Endothelial cell (in vitro differentiated cells): Measurements from ENCODE around the gene GLI2. TPM values are rescaled to one million over a fixed set of nuclear protein-coding genes. Genes with fewer than 3 reads are reported as not detected.

ENCODE experiments used
- DNase-seq: peaks from one replicate; pipeline ENCODE4 v3.0.0; 2021; ENCODE audit warnings: low spot score
- H3K27ac Mint-ChIP-seq: one replicate; pipeline ENCODE4 v1.8.0; 2021; ENCODE audit warnings: mixed read lengths, inconsistent platforms; ENCODE audit not compliant: unreplicated experiment
- H3K27me3 Mint-ChIP-seq: one replicate; pipeline ENCODE4 v1.8.0; 2021; ENCODE audit warnings: mild to moderate bottlenecking, moderate library complexity, mixed read lengths, inconsistent platforms; ENCODE audit not compliant: unreplicated experiment
- H3K36me3 Mint-ChIP-seq: one replicate; pipeline ENCODE4 v1.8.0; 2021; ENCODE audit warnings: mild to moderate bottlenecking, low read depth, mixed read lengths, inconsistent platforms; ENCODE audit not compliant: unreplicated experiment
- H3K4me1 Mint-ChIP-seq: one replicate; pipeline ENCODE4 v1.8.0; 2021; ENCODE audit warnings: mild to moderate bottlenecking, mixed read lengths, inconsistent platforms; ENCODE audit not compliant: unreplicated experiment
- H3K4me3 Mint-ChIP-seq: one replicate; pipeline ENCODE4 v1.8.0; 2021; ENCODE audit warnings: mild to moderate bottlenecking, mixed read lengths, inconsistent platforms; ENCODE audit not compliant: unreplicated experiment
- H3K9me3 Mint-ChIP-seq: one replicate; pipeline ENCODE4 v1.8.0; 2021; ENCODE audit warnings: mixed read lengths, inconsistent platforms; ENCODE audit not compliant: unreplicated experiment
- total RNA-seq: library from RNA; stranded (reverse); fragmentation: NEBNext Ultra II Directional; extraction: Animal tissue kit (Norgen Biotek cat#: 25700); gene quantifications from one replicate; pipeline ENCODE4 v1.2.1, GENCODE V29; 2021; ENCODE audit not compliant: unreplicated experiment
- TF ChIP-seq, protein P1 (sequence below): fragments of 200-600 bp; sonication (generic); IDR thresholded peaks from one replicate; pipeline ENCODE4 v1.5.0; 2021; ENCODE audit warnings: antibody characterized with exemption; ENCODE audit not compliant: unreplicated experiment

GLI2 gene
- total RNA-seq, 1 donor from 2014 or later, result 1.2 TPM

DNA sequence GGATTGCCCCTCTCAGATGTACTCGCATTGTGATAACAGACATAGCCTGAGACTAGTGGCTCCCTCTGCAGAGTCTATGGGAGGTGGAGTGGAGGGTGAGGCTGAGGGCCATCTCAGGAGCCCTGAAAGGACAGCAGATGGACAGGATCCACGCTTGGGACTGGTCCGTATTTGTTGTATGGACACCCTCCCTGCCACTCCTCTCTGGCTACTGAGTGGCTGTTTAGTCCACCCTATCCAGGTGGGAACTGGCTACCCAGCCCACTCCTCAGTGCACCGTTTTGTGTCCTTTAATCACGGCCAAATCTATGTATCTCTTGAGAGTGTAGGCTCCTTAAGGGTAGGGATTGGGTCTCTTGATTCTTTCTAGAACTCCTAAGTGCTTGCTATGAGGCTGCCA, 4.5 kb upstream of the GLI2 start:
- no peak for DNase-seq
- Mint-ChIP-seq H3K27ac (no peak overlapping the region), H3K9me3 (no peaks in the 10 kb centered on the region), H3K4me3 (no peak overlapping the region), H3K36me3 (no peaks in the 10 kb centered on the region), H3K4me1 (no peaks in the 10 kb centered on the region), H3K27me3 (peaks cover 6% of the 10 kb centered on the region)
- TF ChIP-seq, protein P1, sequence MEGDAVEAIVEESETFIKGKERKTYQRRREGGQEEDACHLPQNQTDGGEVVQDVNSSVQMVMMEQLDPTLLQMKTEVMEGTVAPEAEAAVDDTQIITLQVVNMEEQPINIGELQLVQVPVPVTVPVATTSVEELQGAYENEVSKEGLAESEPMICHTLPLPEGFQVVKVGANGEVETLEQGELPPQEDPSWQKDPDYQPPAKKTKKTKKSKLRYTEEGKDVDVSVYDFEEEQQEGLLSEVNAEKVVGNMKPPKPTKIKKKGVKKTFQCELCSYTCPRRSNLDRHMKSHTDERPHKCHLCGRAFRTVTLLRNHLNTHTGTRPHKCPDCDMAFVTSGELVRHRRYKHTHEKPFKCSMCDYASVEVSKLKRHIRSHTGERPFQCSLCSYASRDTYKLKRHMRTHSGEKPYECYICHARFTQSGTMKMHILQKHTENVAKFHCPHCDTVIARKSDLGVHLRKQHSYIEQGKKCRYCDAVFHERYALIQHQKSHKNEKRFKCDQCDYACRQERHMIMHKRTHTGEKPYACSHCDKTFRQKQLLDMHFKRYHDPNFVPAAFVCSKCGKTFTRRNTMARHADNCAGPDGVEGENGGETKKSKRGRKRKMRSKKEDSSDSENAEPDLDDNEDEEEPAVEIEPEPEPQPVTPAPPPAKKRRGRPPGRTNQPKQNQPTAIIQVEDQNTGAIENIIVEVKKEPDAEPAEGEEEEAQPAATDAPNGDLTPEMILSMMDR, result no peak

DNA sequence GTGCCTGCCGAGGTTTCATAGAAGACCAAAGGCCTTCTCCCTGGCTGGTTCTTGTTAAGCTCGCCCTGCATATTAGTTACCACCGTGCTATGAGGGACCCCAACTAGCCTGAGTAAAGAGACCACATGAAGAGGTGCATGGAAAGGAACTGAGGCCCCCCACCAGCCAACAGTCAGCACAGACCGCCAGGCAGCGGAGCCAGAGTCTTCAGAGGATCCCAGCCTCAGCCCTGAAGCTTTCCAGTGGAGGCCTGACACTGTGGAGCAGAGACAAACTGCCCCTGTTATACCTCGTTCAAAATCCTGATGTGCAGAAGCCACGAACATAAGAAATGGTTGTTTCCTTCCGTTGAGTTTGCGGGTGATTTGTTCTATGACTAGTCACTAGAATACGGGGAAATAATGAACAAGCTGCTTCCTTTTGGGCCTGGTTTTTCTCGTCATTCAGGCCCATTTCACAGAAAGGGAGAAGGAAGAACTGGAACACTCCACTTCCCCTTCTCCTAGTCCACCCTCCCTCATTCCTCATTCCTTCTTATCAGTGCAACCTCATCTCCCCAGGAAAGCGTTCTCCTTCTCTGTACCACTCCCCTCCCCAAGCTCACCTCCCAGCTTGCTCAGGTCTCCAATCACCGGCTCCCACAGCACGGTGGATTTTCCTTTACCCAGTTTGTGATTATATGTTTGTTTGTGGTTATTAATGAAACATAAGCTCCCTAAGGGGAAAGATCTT, 3.0 kb upstream of the GLI2 start:
- H3K4me3 Mint-ChIP-seq, result no peak overlapping the region
- H3K36me3 Mint-ChIP-seq, result no peaks in the 10 kb centered on the region
- H3K27me3 Mint-ChIP-seq, result peaks cover 10% of the 10 kb centered on the region
- no peak overlapping the region for H3K27ac Mint-ChIP-seq
- TF ChIP-seq, protein P1, result no peak
- no peaks in the 10 kb centered on the region for H3K9me3 Mint-ChIP-seq
- DNase-seq, result no peak
- H3K4me1 Mint-ChIP-seq, result peaks cover 2% of the 10 kb centered on the region

DNA sequence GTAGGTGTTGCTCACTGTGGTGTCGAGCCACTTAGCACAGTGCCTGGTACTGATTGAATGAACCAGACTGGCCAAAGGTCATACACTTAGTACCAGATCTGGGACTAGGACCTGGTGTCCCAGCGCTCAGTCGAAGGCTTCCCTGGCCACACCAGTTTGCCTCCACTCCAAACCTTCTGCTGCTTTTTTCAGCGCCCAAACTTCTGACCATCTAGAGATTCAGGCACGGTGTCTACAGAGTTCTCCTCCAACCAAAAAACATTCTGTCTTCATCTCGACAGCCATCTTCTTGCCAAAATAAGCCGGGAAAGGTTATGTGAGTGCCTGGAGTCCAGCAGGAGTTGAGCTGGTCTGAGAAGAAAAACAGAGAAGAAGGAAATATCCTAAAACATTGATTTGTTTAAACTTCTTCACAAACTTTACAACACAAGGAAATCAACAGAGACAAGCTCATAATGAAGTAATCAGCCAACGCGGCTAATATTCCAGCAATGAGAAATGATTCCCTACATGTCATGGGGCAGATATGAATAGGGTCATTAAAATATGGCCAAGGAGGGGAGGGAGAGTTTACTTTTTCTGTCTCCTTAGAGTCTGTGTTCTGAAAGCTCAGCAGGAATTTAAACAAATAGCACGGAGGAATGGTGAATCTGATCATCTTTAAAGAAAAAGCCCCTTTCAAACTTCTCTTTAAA, 2.3 kb upstream of the GLI2 start:
- H3K27me3 Mint-ChIP-seq, result peaks cover 14% of the 10 kb centered on the region
- no peak overlapping the region for H3K27ac Mint-ChIP-seq
- peaks cover 9% of the 10 kb centered on the region for H3K4me1 Mint-ChIP-seq

DNA sequence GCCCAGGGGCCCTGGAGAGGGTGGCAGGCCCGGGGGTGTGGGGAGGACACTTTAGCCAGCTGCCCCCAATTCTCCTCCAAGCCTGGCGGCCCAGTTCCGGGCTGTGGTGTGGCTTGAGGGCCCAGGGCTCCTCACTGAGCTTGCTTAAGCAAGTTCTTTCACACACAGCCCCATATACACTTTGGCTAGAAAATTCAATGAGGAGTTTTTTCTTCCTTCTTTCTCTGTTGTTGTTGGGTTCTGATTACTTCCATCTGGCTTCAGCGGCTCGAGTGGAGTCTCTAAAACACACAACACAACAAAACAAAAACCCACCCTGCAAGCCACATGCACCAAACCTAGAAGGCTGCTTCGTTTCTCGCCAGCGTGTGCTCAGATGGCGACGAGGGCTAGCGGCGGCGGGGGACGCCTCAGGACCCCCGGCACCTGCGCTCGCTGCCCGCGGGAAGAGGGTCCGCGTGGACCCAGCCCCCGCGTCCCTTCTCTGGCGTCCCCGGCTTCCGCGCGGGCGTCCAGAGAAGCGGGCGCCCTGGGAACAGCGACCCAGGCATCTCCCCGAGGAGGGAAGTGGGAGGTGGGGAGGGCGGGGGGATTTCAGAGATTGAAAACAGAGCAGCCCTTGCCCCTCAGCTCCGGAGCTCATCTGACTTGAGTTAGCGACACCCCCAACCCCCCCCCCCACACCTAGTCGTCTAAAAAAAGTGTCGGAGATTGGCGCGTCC, 577 bp upstream of the GLI2 start:
- TF ChIP-seq, protein P1, result no peak
- H3K27ac Mint-ChIP-seq, result no peak overlapping the region
- H3K4me3 Mint-ChIP-seq, result no peak overlapping the region
- no peaks in the 10 kb centered on the region for H3K36me3 Mint-ChIP-seq
- H3K4me1 Mint-ChIP-seq, result peaks cover 22% of the 10 kb centered on the region
- no peaks in the 10 kb centered on the region for H3K9me3 Mint-ChIP-seq
- DNase-seq, result no peak
- H3K27me3 Mint-ChIP-seq, result peaks cover 14% of the 10 kb centered on the region

More for the DNA sequence above, 2.3 kb upstream of the GLI2 start:
- no peaks in the 10 kb centered on the region for H3K36me3 Mint-ChIP-seq
- H3K9me3 Mint-ChIP-seq, result no peaks in the 10 kb centered on the region
- no peak for DNase-seq
- peak overlapping the region; percentile 18 for H3K4me3 Mint-ChIP-seq
- TF ChIP-seq, protein P1, result no peak
